WI38 (cell line): ENCODE results near the gene TRMT2A.
"Not testable (repeated sequence)": the region's sequence is repeated elsewhere in the genome, so short reads cannot be mapped to it uniquely, and the experiment has no call there.

Experiments
- H3K4me3 ChIP-seq: 2 replicates; pipeline ENCODE4 v1.5.1; 2011; ENCODE audit warnings: low read depth, mild to moderate bottlenecking, control low read depth, low read length
- TF ChIP-seq, protein P1 (sequence below): IDR thresholded peaks from 2 replicates; pipeline ENCODE4 v1.5.1; 2012; ENCODE audit warnings: low read depth, mild to moderate bottlenecking, control low read depth, low read length

The TRMT2A gene

DNA sequence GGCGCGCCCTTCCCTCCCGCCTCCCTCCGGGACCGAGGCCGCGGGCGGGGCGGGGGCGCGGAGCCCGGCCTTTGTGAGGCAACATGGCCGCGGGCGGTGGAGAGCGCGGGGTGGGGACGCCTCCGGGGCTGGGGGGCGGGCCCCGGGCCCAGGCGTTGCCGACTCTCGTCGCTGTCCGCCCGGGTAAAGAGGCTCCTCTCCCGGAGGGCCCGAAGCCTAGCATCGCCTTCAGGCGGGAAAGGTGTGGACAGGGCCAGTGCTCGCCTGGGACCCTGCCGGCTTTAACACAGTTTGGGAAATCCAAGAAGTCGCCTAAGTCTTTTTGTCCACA lies 36.6 kb downstream of the TRMT2A start:
- peak overlapping the region; percentile 92 for H3K4me3 ChIP-seq
- TF ChIP-seq, protein P1, sequence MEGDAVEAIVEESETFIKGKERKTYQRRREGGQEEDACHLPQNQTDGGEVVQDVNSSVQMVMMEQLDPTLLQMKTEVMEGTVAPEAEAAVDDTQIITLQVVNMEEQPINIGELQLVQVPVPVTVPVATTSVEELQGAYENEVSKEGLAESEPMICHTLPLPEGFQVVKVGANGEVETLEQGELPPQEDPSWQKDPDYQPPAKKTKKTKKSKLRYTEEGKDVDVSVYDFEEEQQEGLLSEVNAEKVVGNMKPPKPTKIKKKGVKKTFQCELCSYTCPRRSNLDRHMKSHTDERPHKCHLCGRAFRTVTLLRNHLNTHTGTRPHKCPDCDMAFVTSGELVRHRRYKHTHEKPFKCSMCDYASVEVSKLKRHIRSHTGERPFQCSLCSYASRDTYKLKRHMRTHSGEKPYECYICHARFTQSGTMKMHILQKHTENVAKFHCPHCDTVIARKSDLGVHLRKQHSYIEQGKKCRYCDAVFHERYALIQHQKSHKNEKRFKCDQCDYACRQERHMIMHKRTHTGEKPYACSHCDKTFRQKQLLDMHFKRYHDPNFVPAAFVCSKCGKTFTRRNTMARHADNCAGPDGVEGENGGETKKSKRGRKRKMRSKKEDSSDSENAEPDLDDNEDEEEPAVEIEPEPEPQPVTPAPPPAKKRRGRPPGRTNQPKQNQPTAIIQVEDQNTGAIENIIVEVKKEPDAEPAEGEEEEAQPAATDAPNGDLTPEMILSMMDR, result no peak

DNA sequence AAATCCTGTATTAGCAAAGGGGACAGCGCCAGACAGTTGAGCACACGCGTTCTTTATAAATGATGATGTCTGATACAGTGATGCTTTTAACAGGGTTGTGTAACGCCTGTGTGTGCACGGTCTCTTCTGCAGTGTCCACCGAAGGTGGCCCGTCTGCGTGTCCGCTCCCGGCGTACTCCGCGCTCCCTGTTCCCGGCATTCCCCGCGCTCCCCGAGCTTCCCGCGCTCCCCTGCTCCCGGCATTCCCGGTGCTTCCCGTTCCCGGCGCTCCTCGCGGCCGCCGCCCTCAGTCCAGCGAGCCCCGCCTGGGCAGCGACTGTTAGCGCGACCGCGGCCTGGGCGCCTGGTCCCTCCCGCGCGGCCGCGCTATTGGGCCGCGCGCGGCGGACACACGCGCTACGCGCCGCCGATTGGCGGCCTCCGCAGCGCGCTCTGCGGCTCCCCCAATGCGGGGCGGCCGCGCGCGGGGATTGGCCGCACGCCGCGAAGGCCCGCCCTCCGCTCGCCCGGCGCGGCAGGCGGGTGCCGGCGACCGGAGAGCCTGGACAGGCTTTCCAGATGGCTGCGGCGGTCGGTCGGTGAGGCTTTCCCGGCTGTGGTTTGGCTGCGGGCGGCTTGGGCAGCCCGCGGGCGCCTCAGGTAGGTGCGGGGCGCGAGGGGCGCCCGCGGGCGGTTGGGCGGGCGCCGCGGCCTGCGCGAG lies 37.1 kb downstream of the TRMT2A start, which contains the start of gene DGCR8:
TSS of gene DGCR8 (plus strand) at position 497 of the 700 bp plus-strand sequence. CDS start 5,723 bp downstream, outside the sequence.
- peak within 1 kb of the TSS; percentile 92 for H3K4me3 ChIP-seq
- TF ChIP-seq, protein P1, result no peak

DNA sequence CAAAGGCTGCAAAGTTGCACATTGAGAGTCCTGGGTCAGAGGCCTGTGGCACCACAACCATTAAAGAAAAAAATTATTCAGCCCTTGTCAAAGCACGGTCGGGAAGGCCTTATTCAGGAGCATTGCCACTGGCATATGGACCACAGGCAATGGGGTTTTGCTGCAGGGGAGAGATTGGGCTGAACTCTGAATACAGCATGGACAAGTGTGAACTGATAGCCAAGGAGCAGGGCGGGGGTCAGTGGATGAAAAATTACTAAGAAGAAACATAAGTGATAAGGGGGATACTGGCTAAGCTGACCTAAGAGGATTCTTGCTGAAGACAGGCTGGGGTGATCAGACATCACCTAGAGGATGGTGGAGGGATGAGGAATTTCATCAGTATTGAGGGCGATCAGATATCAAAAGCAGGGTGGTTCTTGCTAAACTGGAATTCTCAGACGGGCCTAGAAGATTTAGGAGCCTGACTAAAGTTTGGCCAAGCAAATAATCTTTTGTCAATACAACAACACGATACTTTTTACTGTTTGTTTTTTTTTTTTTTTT lies 40.3 kb downstream of the TRMT2A start:
- H3K4me3 ChIP-seq, result no peak overlapping the region
- TF ChIP-seq, protein P1, result no peak

DNA sequence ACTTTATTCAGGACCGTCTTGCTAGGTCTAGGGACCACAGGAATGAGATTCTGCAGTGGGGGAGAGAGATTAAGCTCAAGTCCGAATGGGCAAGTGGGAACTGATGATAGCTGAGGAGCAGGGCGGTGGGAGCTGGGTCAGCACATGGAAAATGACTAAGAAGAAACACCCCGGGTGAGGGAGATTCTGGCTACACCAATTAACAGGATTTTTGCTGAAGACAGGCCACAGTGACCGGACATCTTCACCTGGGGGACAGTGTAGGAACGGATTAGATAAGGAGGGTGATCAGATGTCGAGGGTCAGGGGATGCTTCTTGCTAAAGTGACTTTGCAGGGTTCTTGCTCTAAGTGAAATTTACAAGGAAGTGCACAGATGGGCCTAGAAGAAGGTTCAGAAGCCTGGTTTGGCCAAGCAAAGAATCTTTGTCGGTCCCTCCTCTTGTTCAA lies 45.5 kb downstream of the TRMT2A start:
- no peak overlapping the region for H3K4me3 ChIP-seq
- TF ChIP-seq, protein P1, result no peak

DNA sequence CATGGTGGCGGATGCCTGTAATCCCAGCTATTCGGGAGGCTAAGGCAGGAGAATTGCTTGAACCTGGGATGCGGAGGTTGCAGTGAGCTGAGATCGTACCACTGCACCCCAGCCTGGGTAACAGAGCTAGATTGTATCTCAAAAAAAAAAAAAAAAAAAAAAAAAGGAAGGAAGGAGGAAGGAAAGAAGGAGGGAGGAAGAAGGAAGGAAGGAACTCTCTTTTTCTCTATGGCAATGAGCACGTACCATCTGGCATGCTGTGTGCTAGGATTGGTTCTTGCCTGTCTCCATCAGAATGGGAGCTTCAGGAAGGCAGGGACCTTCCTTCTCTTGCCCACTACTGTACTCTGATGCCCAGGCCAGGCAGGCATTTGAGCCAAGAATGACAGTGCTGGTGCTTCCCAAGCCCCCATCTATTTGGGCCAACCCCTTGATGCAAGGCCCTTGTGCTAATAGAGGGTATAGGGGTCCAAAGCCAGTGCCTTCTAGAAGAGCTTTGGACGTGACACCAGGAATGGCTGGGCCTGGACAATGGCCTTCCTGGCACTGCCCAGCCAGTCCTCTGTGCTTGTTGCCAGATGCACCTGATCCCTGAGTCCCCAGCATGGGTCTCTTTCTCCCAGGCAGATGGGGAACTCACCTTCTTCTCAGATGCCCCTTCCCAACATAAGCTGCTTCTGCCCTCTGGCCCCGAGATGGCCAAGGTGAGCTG lies 47.5 kb downstream of the TRMT2A start:
- TF ChIP-seq, protein P1, result no peak
- no peak overlapping the region for H3K4me3 ChIP-seq

DNA sequence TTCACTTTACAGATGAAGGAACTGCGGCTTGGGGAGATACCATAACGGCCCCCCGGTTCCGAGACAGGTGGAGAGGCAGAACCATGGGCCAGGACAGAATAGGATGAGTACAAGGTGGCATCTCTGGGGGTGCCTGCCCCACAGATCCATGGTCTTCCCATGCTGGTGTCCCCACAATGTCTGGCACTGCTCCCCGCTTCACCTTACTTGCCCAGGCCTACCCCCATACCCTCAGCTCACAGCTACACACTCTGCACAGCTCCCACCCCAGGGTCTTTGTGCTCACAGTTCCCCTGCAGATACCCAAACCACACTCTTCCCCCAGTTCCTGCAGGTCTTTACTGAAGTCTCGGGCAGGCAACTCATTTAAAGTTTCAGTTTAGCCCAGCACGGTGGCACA lies 48.4 kb downstream of the TRMT2A start:
- TF ChIP-seq, protein P1, result no peak
- H3K4me3 ChIP-seq, result no peak overlapping the region

DNA sequence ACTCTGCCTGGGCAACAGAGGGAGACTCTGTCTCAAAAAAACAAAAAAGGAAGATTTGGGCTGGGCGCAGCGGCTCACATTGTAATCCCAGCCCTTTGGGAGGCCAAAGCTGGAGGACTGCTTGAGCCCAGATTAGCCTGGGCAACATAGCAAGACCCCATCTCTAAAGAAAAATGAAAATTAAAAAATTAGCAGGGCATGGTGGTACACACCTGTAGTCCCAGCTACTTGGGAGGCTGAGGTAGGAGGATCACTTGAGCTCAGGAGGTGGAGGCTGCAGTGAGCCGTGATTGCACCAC lies 49.7 kb downstream of the TRMT2A start:
- not testable (repeated sequence) for H3K4me3 ChIP-seq
